GM23338 (cell line): ENCODE results near the gene BLTP3B.

Experiments used
- CTCF ChIP-seq, 2 experiments: fragments of 200-600 bp in 1 of 2; sonication (generic) in 1 of 2; conservative IDR thresholded peaks; 2 replicates each; pipeline versions ENCODE4 v1.5.1 to v1.6.1; 2016 to 2017; ENCODE audit warnings: antibody characterized with exemption in 2 of 2, low read depth in 2 of 2, mild to moderate bottlenecking in 2 of 2, moderate library complexity in 1 of 2
- EZH2 ChIP-seq: fragments of 200-600 bp; sonication (generic); IDR thresholded peaks from one replicate; pipeline ENCODE4 v1.8.0; 2017; ENCODE audit warnings: antibody characterized with exemption, mild to moderate bottlenecking, low read depth; ENCODE audit not compliant: unreplicated experiment
- POLR2AphosphoS5 ChIP-seq: IDR thresholded peaks from 2 replicates; pipeline ENCODE4 v1.6.1; 2016; ENCODE audit warnings: antibody characterized with exemption, low read depth
- TF ChIP-seq, protein P1 (sequence below): IDR thresholded peaks from one replicate; pipeline ENCODE4 v1.6.1; 2018; ENCODE audit warnings: antibody characterized with exemption; ENCODE audit not compliant: unreplicated experiment

- no peak for TF ChIP-seq POLR2AphosphoS5
- TF ChIP-seq, protein P1, sequence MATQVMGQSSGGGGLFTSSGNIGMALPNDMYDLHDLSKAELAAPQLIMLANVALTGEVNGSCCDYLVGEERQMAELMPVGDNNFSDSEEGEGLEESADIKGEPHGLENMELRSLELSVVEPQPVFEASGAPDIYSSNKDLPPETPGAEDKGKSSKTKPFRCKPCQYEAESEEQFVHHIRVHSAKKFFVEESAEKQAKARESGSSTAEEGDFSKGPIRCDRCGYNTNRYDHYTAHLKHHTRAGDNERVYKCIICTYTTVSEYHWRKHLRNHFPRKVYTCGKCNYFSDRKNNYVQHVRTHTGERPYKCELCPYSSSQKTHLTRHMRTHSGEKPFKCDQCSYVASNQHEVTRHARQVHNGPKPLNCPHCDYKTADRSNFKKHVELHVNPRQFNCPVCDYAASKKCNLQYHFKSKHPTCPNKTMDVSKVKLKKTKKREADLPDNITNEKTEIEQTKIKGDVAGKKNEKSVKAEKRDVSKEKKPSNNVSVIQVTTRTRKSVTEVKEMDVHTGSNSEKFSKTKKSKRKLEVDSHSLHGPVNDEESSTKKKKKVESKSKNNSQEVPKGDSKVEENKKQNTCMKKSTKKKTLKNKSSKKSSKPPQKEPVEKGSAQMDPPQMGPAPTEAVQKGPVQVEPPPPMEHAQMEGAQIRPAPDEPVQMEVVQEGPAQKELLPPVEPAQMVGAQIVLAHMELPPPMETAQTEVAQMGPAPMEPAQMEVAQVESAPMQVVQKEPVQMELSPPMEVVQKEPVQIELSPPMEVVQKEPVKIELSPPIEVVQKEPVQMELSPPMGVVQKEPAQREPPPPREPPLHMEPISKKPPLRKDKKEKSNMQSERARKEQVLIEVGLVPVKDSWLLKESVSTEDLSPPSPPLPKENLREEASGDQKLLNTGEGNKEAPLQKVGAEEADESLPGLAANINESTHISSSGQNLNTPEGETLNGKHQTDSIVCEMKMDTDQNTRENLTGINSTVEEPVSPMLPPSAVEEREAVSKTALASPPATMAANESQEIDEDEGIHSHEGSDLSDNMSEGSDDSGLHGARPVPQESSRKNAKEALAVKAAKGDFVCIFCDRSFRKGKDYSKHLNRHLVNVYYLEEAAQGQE: no peak
- no peak for TF ChIP-seq CTCF (conservative IDR thresholded peaks at IDR 0.05; ENCODE audit: low read depth in 2 of 2)
- TF ChIP-seq EZH2: no peak
These were observed 27.4 kb downstream of the BLTP3B start for GRCh38 chr12:100115291-100115690.
